ENCODE results near the gene ANK2.

ANK2 gene

GRCh38 chr4:113031212-113031611 is 18.2 kb upstream of the ANK2 start:
- no peaks in the 10 kb centered on the region for H3K36me3 Mint-ChIP-seq (ENCODE audit: low read depth)
- H3K27ac Mint-ChIP-seq, result no peak overlapping the region
- no peaks in the 10 kb centered on the region for H3K27me3 Mint-ChIP-seq (ENCODE audit: low read depth)
- peaks cover 3% of the 10 kb centered on the region for H3K9me3 Mint-ChIP-seq
- no peak overlapping the region for H3K4me3 Mint-ChIP-seq
- H3K4me1 Mint-ChIP-seq, result no peaks in the 10 kb centered on the region
- no peak for TF ChIP-seq CTCF (IDR thresholded peaks at IDR 0.05; ENCODE audit: unreplicated experiment in 3 of 3)

- Mint-ChIP-seq H3K27me3 (ENCODE audit: low read depth) (no peaks in the 10 kb centered on the region), H3K4me3 (no peak overlapping the region), H3K4me1 (no peaks in the 10 kb centered on the region), H3K36me3 (ENCODE audit: low read depth) (no peaks in the 10 kb centered on the region), H3K9me3 (peaks cover 12% of the 10 kb centered on the region), H3K27ac (no peak overlapping the region)
- TF ChIP-seq CTCF (IDR thresholded peaks at IDR 0.05; ENCODE audit: unreplicated experiment in 3 of 3), result no peak
These were observed 8.7 kb upstream of the ANK2 start for GRCh38 chr4:113040793-113041192.

GRCh38 chr4:113042502-113042901 is 7.0 kb upstream of the ANK2 start:
- Mint-ChIP-seq H3K36me3 (ENCODE audit: low read depth) (no peaks in the 10 kb centered on the region), H3K27ac (no peak overlapping the region), H3K4me1 (no peaks in the 10 kb centered on the region), H3K4me3 (no peak overlapping the region), H3K27me3 (ENCODE audit: low read depth) (no peaks in the 10 kb centered on the region), H3K9me3 (peaks cover 8% of the 10 kb centered on the region)
- TF ChIP-seq CTCF (IDR thresholded peaks at IDR 0.05; ENCODE audit: unreplicated experiment in 3 of 3), result no peak

DNA sequence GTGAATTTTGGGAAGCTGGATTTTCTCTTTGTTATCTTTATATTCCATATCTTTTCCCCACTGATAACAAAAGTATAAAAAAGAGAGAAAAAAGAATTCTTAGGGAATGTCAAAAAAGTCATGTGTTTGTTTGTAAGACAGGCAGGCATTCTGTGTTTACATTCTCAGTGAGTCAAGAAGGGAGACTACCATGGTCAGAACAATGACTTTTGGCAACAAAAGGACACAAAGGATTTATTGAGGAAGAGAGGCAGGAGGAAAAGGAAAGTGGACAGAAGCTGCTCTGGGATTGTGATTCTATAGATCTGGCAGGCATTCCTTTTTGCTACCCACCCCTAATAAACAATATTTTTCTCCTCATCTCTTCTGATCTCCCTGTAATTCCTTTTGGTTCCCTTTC is 5.9 kb upstream of the ANK2 start:
- Mint-ChIP-seq H3K36me3 (ENCODE audit: low read depth) (no peaks in the 10 kb centered on the region), H3K9me3 (peaks cover 8% of the 10 kb centered on the region), H3K4me1 (no peaks in the 10 kb centered on the region), H3K4me3 (no peak overlapping the region), H3K27ac (no peak overlapping the region), H3K27me3 (ENCODE audit: low read depth) (no peaks in the 10 kb centered on the region)
- no peak for TF ChIP-seq CTCF (IDR thresholded peaks at IDR 0.05; ENCODE audit: unreplicated experiment in 3 of 3)

DNA sequence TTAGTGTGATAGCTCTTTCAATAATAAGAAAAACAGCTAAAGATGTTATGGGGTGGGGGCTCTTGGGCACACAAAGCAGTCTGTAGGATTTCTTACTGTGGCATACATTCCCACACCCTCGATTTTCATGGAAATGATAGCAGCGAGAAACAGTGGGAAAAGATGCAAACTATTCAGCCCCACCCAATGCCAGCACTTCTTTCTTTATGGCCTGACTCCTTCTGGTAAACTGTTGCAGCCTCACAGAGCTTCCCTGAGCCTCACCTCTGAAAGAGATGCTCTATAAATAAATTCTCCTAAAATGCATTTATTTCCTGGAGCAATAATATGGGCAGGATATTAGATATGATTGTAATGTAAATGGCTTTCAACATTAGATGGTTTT is 910 bp downstream of the ANK2 start:
- H3K36me3 Mint-ChIP-seq (ENCODE audit: low read depth), result no peaks in the 10 kb centered on the region
- H3K27ac Mint-ChIP-seq, result no peak overlapping the region
- H3K4me1 Mint-ChIP-seq, result no peaks in the 10 kb centered on the region
- H3K27me3 Mint-ChIP-seq (ENCODE audit: low read depth), result no peaks in the 10 kb centered on the region
- H3K4me3 Mint-ChIP-seq, result no peak overlapping the region
- TF ChIP-seq CTCF (IDR thresholded peaks at IDR 0.05; ENCODE audit: unreplicated experiment in 3 of 3), result no peak
- H3K9me3 Mint-ChIP-seq, result no peaks in the 10 kb centered on the region

- H3K4me1 Mint-ChIP-seq, result no peaks in the 10 kb centered on the region
- H3K9me3 Mint-ChIP-seq, result no peaks in the 10 kb centered on the region
- no peaks in the 10 kb centered on the region for H3K27me3 Mint-ChIP-seq (ENCODE audit: low read depth)
These were observed 1.4 kb downstream of the ANK2 start for GRCh38 chr4:113050837-113051236.

More at GRCh38 chr4:113050837-113051236, 1.4 kb downstream of the ANK2 start:
- Mint-ChIP-seq H3K27ac (no peak overlapping the region), H3K36me3 (ENCODE audit: low read depth) (no peaks in the 10 kb centered on the region), H3K4me3 (no peak overlapping the region)
- no peak for TF ChIP-seq CTCF (IDR thresholded peaks at IDR 0.05; ENCODE audit: unreplicated experiment in 3 of 3)
